OCI-LY3 (cell line): Measurements from ENCODE around the gene FMO2.
"Not testable (repeated sequence)": the region's sequence is repeated elsewhere in the genome, so short reads cannot be mapped to it uniquely, and the experiment has no call there.

Experiments
- H2AFZ ChIP-seq: fragments of 200-600, 300-600 bp; shearing (Covaris generic); 2 replicates; pipeline ENCODE4 v1.6.0; 2014; ENCODE audit warnings: antibody characterized with exemption, low read depth, low read length
- H3K27ac ChIP-seq: fragments of 200-600, 300-600 bp; sonication (generic); 2 replicates; pipeline ENCODE4 v1.5.1; 2014; ENCODE audit warnings: mild to moderate bottlenecking, low read length, moderate library complexity, mixed read lengths
- H3K27me3 ChIP-seq: fragments of 200-600, 300-600 bp; sonication (generic); 2 replicates; pipeline ENCODE4 v1.6.1; 2014; ENCODE audit warnings: low read depth, low read length, mixed read lengths
- H3K36me3 ChIP-seq: fragments of 200-600, 300-600 bp; sonication (generic); replicated peaks from 2 replicates; pipeline ENCODE3; 2014; ENCODE audit warnings: low read depth, low read length, mixed read lengths
- H3K4me1 ChIP-seq: fragments of 300-600, 200-600 bp; sonication (generic); 2 replicates; pipeline ENCODE4 v1.6.1; 2014; ENCODE audit warnings: low read length, mixed read lengths
- H3K4me2 ChIP-seq: fragments of 200-600, 300-600 bp; sonication (generic); 2 replicates; pipeline ENCODE4 v1.6.1; 2014; ENCODE audit warnings: low read length, mixed read lengths
- H3K4me3 ChIP-seq: fragments of 300-600, 200-600 bp; sonication (generic); 2 replicates; pipeline ENCODE4 v1.5.1; 2014; ENCODE audit warnings: antibody characterized with exemption, mild to moderate bottlenecking, low read length, moderate library complexity
- H3K79me2 ChIP-seq: fragments of 300-600, 200-600 bp; shearing (Covaris generic); 2 replicates; pipeline ENCODE4 v1.6.1; 2014; ENCODE audit warnings: mild to moderate bottlenecking, low read length, mixed read lengths
- H3K9ac ChIP-seq: fragments of 300-600, 200-600 bp; shearing (Covaris generic); 2 replicates; pipeline ENCODE4 v1.6.0; 2014; ENCODE audit warnings: mild to moderate bottlenecking, low read length, moderate library complexity
- H3K9me3 ChIP-seq: fragments of 200-600, 300-600 bp; shearing (Covaris generic); 2 replicates; pipeline ENCODE4 v1.6.1; 2014; ENCODE audit warnings: low read length, mixed read lengths; ENCODE audit not compliant: insufficient read depth
- H4K20me1 ChIP-seq: fragments of 200-600, 300-600 bp; sonication (generic); 2 replicates; pipeline ENCODE4 v1.6.1; 2016; ENCODE audit warnings: low read length, mixed read lengths; ENCODE audit not compliant: insufficient read depth
- CTCF ChIP-seq: fragments of 200-600, 300-600 bp; sonication (generic); IDR thresholded peaks from 2 replicates; pipeline ENCODE4 v1.5.1; 2014; ENCODE audit warnings: antibody characterized with exemption, low read length, low read depth
- EZH2phosphoT487 ChIP-seq: fragments of 200-600 bp; shearing (Covaris generic); IDR thresholded peaks from 2 replicates; pipeline ENCODE4 v1.6.1; 2018; ENCODE audit warnings: antibody characterized with exemption, mixed run types, low read depth

Gene FMO2

GRCh38 chr1:171221665-171222591 is 36.8 kb downstream of the FMO2 start:
- Histone ChIP-seq H3K4me3 (no peak overlapping the region), H3K9me3 (no peaks in the 10 kb centered on the region), H3K4me1 (peaks cover 45% of the 10 kb centered on the region), H3K9ac (peak overlapping the region; percentile 5; the same call in 1 of the 2 replicates), H3K27ac (peak overlapping the region; percentile 41), H4K20me1 (no peaks in the 10 kb centered on the region), H3K4me2 (peak overlapping the region; percentile 45), H2AFZ (peak overlapping the region; percentile 52; the same call in 1 of the 2 replicates), H3K79me2 (peaks cover 7% of the 10 kb centered on the region; the same call in 1 of the 2 replicates), H3K36me3 (peaks cover 21% of the 10 kb centered on the region), H3K27me3 (no peaks in the 10 kb centered on the region)
- TF ChIP-seq CTCF (no peak), EZH2phosphoT487 (no peak)

GRCh38 chr1:171222936-171223335 is 37.8 kb downstream of the FMO2 start:
- no peaks in the 10 kb centered on the region for H3K9me3 ChIP-seq
- H3K36me3 ChIP-seq: peaks cover 21% of the 10 kb centered on the region
- H3K4me3 ChIP-seq: no peak overlapping the region
- peaks cover 7% of the 10 kb centered on the region; the same call in 1 of the 2 replicates for H3K79me2 ChIP-seq
- TF ChIP-seq EZH2phosphoT487 (no peak), CTCF (no peak)
- no peaks in the 10 kb centered on the region for H3K27me3 ChIP-seq
- H3K27ac ChIP-seq: no peak overlapping the region
- H4K20me1 ChIP-seq: no peaks in the 10 kb centered on the region
- no peak overlapping the region for H3K4me2 ChIP-seq
- H2AFZ ChIP-seq: no peak overlapping the region
- H3K4me1 ChIP-seq: peaks cover 45% of the 10 kb centered on the region
- H3K9ac ChIP-seq: no peak overlapping the region

DNA sequence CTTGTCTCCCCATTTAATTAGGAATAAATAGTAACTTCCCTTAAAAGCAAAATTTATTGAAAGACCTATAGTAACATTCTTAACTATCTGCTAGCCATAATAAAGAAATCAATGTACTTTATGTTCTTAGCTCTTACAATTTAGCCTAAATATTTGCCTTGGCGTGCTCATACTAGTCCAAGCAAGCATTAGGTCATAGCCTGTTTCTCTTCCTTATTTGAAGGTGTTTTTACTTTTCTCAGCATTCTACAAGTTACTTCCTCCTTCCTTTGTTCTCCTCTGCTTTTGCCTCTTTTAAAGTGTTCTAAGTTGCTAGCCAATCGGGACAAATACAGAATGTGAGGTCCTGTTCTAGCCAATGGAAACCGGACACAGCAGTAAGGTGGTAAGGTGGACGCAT is 39.2 kb downstream of the FMO2 start:
- not testable (repeated sequence) for H3K79me2 ChIP-seq, H3K4me3 ChIP-seq, H3K9me3 ChIP-seq, H3K4me2 ChIP-seq, H2AFZ ChIP-seq, H3K27me3 ChIP-seq, H4K20me1 ChIP-seq, H3K9ac ChIP-seq
- Histone ChIP-seq H3K36me3 (peaks cover 21% of the 10 kb centered on the region), H3K27ac (peak overlapping the region; percentile 15; the same call in 1 of the 2 replicates), H3K4me1 (peaks cover 40% of the 10 kb centered on the region)

DNA sequence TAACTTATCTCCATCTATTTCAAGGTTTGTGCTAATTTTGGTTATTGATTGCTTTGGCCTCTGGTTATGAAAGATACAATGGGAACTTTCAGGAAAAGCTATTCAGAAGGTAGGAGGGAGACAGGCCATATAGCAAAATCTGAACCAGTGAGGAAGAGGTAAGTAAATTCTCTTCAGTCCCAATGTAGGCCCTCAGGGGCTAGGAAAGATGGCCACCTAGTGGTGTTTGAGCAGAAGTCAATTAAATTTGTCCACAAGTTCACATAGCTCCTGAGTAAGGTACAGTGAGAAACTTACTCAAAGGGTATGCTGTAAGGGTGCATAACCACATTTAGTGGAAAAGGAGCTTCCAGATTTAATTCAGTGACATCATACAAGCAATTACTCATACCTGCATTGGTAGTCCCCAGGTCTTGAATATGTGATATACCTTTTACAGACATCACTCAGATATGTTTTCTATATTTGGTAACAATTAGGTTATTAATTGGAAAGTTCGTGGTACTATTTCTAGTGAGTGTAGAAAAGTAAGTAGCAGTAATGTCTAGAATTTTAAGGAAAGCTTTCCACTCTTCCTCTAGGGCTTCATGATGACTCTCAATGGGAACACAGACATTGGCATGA is 41.8 kb downstream of the FMO2 start:
- TF ChIP-seq EZH2phosphoT487: no peak
- TF ChIP-seq CTCF: peak; percentile 93
- H3K9me3 ChIP-seq: no peaks in the 10 kb centered on the region
- no peak overlapping the region for H3K4me3 ChIP-seq
- H3K36me3 ChIP-seq: peaks cover 21% of the 10 kb centered on the region
- no peak overlapping the region for H3K27ac ChIP-seq
- no peaks in the 10 kb centered on the region for H3K27me3 ChIP-seq
- H3K9ac ChIP-seq: no peak overlapping the region
- peaks cover 4% of the 10 kb centered on the region; the same call in 1 of the 2 replicates for H3K79me2 ChIP-seq
- peaks cover 24% of the 10 kb centered on the region for H3K4me1 ChIP-seq
- no peaks in the 10 kb centered on the region for H4K20me1 ChIP-seq
- no peak overlapping the region for H2AFZ ChIP-seq
- H3K4me2 ChIP-seq: no peak overlapping the region
